Measurements from ENCODE around the gene RFPL2. TPM values are rescaled to one million over a fixed set of nuclear protein-coding genes. Genes with fewer than 3 reads are reported as not detected.

The RFPL2 gene
- total RNA-seq = not detected in 2 replicates

GRCh38 chr22:32204856-32205722, at the start of gene RFPL2:
TSS of gene RFPL2 (minus strand) at chr22:32205073. CDS start at chr22:32202451, 2,622 bp downstream.

DNA sequence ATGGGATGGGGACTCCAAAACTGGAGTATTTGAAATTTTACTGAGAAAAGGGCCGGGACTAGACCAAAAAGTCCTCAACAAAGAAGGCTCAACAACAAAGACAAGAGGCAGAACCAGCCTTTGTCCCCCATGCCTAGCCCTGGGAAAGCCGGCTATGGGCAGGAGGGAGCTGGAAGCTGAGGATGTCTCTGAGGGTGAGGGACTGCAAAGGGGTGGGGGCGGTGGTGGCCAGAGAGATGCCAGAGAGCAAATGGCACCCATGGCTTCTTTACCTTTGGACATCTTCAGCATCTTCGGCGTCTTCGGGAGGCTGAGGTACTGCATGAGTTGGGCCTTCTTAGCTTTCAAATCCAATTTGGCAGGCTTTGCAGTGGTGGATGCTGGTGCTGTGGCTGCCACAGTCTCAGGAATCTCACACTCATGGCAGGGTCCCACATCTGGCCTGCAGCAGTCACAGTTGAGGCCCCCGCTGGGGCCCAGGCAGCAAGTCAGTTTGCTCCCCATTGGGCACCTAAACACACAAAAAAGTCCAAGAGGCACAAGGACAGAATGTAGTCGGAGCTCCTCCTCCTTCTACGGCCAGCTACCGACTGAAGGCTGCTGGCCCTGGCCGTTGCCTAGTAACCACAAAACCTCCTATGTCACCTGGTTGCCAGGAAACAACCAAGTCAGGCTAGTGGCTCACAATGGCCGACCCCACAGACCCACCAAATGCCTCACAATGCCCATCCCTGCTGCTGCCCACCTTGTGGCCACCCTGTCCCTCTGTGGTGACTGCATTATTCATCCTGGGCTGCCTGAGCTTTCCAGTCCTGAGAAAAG, 46.0 kb downstream of the RFPL2 start, which contains the start of gene C22orf42:
TSS of gene C22orf42 (minus strand) at position 592 of the 822 bp plus-strand sequence. CDS start at position 504, 88 bp downstream.

Other genes with a start within 250 kb of the RFPL2 start
- gene SLC5A1, start 161.8 kb downstream of the RFPL2 start, total RNA-seq = not detected in 2 replicates
- not detected in 2 replicates for gene C22orf42, start 45.8 kb downstream of the RFPL2 start, total RNA-seq
- not detected in 2 replicates for gene SLC5A4, start 50.3 kb upstream of the RFPL2 start, total RNA-seq
- not detected in 2 replicates for gene RFPL3, start 152.8 kb upstream of the RFPL2 start, total RNA-seq
- 133 and 137 TPM in 2 replicates for gene RTCB, start 207.2 kb upstream of the RFPL2 start, total RNA-seq